NCI-H460 (cell line): Measurements from ENCODE around the gene PHACTR1. TPM values are rescaled to one million over a fixed set of nuclear protein-coding genes. Genes with fewer than 3 reads are reported as not detected.
"Not testable (repeated sequence)": the region's sequence is repeated elsewhere in the genome, so short reads cannot be mapped to it uniquely, and the experiment has no call there.

Source experiments
- DNase-seq: peaks from one replicate; pipeline ENCODE4 v3.0.0-alpha.2; 2016; ENCODE audit warnings: low read depth; ENCODE audit errors: extremely low read depth
- total RNA-seq: library from RNA; depleted of rRNA; stranded (reverse); fragments of >200 nt; shearing (Covaris generic); gene quantifications from 2 replicates; pipeline ENCODE4 v1.2.3, GENCODE V29; 2014

PHACTR1 gene
- total RNA-seq, 1 experiment from 2014 or later = not detected

DNA sequence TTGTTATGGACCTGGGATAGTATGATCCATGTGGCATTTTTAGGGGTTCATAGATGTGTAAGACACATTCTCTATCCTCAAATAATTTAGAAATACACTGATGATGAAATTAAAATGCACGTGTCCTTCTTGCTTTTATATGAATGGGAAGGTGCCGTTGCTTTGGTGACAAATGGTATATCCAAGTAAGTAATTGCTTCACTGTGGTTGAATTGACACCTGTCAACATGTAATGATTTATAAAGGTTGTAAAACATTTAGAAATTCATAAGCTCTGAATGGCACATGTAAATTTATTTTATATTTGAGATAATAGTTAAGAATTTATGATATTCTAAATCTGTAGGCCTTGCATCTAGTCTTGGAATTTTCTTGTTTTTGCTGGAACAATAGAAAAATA lies 227.0 kb downstream of the PHACTR1 start:
- no peak for DNase-seq

DNA sequence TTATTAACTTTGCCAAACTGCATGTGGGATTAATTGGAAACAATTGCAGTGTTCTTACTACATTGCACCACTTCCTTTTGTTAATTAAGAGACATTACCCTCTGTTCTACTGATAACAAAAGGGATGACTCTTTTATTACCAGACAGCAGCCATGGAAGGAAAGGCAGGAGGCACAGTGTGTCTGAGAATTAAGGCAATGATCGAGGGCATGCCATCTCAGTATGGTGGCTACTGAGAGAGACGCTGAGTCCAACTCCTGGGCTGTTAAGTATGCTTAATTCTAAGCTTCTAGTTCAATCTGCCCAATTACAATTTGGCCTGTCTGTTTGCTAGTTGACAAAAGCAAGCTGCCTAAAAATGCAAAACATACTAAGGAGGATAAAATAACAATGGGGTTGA lies 227.4 kb downstream of the PHACTR1 start:
- no peak for DNase-seq

DNA sequence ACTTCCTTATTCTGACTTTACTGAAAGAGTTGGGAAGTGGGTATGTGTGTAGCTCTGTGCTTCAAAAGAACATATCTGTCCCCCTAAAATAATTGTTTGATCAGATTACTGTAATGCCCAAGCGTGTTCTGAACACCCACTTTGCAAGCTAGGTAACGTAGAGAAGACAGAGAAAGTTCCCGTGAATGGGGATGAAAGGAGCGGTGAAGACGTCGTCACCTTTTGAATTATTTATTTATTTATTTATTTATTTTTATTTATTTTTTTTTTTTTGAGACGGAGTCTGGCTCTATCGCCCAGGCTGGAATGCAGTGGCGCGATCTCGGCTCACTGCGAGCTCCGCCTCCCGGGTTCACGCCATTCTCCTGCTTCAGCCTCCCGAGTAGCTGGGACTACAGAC lies 228.0 kb downstream of the PHACTR1 start:
- not testable (repeated sequence) for DNase-seq

DNA sequence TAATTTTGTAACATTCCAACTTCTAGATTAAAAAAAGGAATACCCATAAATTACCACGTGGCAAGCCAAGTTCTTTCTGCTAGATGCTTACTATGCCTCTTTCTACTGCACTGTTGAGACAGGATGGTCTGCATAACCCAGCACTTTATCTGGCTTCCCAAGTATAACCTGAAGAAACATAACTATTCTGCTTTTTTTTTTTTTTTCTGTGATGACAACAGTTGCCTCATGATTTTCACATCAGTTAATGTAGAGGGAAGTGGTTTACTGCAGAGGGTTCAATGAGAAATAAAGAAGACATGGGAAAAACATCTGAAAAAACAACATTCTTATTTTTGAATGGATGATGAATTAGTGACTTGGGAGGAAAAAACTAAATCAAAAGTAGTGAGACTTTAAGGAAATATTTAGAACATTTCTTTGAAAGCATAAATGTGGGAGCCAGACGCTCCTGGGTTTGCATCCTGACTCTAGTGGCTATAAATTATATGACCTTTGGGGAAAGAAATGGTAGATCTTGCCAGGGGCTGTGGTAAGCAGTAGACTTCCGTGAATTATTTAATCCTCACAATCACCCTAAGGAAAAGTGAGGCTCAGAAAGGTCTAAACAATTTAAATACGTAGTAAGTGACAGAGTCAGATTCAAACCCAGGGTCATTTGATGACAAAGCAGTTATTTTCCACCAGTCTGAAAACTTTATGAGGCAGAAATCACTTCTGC lies 230.7 kb downstream of the PHACTR1 start:
- DNase-seq = no peak

DNA sequence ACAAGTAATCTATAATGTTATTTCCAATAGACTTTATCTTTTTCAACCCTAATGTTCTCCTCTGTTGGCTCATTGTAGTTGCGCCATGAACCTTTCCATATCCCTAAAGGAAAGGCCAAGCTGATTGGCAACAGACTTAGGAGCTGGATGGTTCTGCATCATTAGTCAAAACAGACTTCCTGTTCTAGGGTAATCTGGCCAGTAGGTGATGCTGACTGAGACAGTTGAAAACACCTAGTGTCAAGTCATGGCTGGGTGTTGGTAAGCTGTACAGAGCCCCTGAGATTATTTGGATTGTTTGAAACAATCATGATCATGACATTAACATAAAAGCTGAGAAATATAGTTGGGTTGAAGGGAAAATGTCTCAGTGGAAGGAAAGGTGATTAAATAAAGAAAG lies 231.4 kb downstream of the PHACTR1 start:
- DNase-seq = no peak

DNA sequence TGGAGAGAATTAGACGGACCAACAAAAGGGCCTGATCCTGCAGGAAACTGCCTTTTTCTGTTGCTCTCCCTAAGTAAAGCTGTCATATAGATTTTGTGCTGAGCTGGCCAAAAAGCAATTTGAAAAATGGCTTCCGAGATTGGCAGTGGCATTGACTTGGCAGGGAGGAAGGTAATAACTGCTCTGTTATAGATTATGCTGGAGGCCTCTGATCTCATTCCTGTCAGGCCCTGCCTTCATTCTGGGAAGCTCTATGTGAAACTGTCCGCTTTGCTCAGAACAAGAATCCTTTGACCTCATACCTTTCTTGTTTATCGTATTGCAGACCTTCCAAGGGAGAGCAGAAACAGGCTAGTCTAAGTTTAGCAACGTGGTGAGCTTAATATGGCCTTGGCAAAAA lies 234.4 kb downstream of the PHACTR1 start:
- DNase-seq = no peak

DNA sequence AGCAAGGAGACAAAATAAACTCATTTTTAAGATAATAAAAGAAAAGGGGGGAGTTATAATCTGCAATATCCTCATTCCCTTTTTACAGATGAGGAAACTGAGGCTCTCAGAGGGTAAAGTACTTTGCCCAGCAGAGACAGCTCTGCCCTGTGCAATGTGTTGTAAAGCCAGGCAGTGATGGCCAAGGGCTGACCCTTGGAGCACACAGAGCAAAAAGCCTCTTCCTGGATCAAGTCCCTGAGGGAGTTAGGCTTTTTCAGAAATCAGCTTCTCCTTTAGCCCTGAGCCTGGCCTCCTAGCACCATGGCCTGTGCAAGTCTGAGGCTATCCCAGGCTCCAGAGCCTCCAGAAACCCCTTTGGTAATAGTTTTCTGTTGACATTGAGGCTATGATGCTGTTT lies 234.8 kb downstream of the PHACTR1 start:
- DNase-seq = no peak

DNA sequence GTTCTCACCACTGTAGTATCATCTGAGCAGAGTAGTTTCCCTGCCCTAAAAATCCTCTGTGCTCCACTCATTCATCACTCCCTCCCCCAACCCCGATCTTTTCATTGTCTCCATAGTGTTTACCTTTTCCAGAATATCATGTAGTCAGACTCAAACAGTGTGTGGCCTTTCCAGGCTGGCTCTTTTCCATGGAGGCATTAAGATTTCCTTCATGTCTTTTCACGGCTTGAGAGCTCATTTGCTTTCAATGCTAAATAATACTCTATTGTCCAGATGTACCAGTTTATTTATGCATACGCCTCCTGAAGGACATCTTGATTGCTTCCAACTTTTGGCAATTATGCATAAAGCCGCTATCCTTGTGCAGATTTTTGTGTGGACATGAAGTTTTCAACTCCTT lies 235.8 kb downstream of the PHACTR1 start:
- no peak for DNase-seq

DNA sequence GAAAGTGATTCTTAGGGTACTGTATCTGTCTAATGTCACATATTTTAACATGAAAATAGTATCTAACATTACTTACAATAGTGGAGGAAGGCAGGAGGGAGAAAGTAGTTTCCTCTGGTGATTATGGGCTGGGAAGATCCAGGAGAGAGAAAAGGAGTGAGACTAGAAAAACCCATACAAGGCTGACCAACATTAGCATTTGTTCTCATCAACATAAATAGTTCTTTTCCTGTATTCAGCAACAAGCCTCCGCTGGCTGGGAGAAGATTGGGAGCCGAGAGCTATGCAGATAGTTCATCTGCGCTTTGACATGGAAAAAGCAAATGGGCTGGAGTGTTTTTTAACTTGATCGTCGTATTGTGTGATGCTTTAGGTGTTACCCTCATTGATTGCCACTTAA lies 239.4 kb downstream of the PHACTR1 start:
- DNase-seq = no peak

DNA sequence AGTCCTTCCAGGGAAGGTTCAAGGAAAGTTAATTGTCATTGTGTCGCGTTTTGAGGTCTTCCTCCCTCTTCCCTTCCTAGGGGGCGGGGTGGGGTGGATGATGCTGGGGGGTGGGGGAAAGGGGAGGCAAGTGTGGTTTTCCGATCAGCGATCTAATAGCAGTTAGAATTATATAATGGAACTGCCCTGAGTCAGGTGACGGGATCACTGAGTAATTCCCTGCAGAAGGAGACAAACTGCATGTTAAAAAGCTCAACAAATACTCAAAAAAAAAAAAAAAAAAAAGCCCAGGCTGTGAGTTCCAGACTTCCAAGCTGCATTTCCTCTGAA lies 240.4 kb downstream of the PHACTR1 start:
- DNase-seq = no peak

DNA sequence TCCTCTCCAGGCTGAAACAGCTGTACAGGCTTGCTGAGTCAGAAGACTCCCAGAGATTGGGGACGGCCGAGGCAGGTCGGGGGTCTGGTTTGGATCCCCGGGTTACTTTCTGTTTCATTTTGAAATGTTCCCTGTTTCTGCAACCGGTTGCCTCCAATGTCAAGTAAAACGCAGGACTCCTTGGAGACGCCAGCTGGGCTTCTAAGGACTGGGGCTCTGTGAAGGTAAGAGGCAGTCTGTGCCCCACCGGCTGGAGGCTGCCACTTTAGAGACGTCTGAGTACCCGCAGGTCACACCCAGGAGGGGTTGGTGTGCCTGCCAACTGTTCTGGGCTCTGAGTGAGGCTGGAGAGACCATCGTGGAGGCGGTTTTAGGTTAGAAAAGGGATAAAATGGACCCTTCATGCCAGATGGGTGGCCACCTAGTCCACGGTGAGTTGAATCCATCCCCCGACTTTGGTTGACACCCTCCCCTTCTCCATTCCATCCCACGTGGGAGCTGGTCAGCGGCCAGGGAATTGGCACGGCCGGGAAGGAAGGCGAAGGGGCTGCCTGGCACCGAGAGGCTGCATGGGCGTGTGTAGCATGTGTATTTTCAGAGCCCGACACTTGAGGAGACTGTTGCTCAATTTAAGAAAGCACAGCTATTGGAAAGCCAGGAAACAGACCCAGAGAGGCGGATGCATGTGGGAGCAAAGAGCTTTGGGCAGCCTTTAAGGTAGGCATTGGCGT lies 240.9 kb downstream of the PHACTR1 start:
- no peak for DNase-seq

DNA sequence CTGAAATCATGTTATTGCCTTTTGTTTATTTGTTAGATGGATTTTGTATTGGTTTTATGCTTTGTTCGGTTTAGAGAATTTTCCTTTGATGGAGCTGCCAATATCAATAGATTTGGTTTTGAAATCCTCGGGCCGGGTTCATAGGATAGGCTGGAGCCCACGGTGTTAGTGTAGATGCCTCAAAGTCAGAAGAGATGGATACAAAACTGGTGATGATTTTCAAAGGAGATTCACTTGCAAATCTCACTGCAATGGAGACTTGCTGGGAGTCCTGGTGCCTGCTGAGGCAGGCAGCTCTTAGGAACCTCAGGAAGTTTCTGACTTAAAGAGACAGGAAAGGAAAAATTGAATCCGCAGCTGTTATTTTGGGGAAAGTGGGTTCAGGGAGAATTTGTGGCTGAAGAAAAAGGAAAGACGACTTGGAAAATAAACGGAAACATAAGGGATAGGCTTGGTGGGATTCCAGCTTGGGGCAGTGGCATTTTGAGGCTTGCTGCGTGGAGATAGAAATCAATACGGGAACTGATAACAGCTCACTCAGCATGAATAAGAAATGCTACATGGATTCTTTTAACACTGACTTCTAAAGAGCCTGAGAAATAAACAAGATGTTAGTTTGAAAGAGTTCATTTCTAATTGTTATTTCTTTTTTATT lies 241.6 kb downstream of the PHACTR1 start:
- no peak for DNase-seq

DNA sequence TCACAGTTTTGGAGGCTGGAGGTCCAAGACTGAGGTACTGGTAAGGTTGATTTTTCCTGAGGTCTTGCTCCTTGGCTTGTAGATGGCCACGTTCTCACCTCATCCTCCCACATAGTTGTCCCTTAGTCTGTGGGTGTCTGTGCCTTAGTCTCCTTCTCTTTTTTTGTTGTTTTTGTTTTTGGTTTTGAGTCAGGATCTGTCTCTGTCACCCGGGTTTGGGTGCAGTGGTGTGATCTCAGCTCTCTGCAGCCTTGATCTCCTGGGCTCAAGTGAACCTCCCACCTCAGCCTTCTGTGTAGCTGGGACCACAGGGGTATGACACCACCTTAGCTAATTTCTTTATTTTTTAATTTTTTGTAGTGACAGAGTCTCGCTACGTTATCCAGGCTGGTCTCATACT lies 245.2 kb downstream of the PHACTR1 start:
- DNase-seq = no peak

DNA sequence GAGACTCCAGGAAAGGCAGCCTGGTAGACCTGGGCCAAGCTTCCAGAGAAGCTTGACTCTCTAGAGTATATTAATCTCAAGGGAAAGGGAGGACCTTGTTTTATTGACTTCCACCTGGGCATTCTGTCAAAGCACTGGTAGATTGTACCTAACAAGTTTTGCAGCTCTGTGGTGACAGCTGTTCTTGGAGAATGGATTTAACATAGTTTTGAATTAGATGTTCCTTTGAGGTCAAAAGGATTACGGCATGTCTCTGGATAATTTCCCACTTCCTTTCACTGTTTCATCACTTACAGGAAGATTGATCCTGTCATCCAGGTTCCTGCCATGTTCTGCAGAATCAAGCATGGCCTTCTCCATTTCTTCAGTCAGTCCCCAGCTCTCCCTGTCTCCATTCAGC lies 246.0 kb downstream of the PHACTR1 start:
- no peak for DNase-seq

DNA sequence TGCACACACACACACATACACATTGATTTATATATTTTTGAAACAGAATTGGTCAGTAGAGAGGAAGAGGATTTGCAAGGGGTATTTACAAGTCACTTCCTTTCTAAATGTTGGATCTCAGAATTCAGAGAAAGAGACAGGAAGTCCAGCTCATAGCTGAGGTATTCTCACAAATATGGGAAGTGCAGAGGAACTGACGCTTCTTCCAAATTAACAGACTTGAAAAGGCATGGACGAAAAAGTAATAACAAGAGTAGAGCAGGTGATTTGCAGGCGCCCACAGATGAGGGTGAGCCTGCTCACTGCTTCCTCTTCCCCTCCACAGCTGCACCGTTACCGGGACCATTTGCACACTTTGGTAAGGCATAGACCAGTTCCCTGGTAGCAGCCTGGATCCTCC lies 246.4 kb downstream of the PHACTR1 start:
- no peak for DNase-seq

DNA sequence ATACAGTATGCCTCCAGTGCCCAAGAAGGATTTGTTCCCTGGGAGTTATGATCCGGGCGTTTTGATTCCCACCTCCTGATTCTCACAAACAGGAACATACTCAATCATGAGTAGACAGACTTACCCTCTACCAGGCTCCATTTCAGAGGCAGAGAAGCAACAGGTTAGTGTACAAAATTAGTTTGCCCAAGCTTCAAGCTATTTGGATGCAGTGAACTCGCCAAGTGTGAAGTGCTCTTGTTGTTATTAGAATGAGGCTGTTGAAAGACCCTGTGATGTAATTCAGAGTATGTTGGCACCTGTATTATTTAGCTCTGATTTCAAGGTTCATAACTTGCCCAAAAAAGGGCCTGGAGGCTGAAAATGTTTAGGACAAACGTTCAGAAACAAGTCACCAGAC lies 247.0 kb downstream of the PHACTR1 start:
- no peak for DNase-seq

DNA sequence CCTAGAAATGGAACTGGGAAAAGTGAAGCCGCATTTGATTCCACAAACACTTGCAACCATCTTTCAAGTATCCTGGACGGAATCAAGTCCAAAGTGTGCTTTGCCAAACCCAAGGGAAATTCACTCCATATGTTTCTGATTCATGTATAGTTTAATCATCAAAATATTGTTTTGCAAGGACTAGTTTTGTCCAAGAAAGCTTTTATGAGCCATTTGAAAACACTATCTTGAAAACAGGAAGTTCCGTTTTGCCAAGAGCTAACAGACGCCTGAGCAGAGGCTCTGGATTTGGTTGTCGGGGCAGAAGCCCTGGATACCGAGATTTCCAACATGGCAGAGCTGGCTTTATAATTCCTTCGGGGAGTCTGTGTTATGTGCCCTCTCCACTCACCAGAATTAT lies 251.1 kb downstream of the PHACTR1 start:
- DNase-seq = no peak

DNA sequence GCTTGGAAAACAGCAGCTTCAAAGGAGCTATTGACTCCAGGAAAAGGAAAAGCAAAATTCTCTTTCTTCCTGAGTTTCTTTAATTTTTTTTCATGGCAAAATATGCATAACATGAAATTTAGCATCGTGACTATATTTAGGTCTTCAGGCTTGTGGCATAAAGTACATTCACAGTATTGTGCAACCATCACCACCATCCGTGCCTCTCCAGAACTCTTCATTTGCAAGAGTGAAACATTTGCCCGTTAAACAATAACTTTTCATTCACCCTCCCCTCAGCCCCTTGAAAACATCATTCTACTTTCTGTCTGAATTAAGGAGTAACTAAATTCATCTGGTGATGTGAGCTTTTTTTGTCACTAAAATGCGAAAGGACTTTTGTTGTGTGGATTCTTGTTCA lies 251.7 kb downstream of the PHACTR1 start:
- no peak for DNase-seq

DNA sequence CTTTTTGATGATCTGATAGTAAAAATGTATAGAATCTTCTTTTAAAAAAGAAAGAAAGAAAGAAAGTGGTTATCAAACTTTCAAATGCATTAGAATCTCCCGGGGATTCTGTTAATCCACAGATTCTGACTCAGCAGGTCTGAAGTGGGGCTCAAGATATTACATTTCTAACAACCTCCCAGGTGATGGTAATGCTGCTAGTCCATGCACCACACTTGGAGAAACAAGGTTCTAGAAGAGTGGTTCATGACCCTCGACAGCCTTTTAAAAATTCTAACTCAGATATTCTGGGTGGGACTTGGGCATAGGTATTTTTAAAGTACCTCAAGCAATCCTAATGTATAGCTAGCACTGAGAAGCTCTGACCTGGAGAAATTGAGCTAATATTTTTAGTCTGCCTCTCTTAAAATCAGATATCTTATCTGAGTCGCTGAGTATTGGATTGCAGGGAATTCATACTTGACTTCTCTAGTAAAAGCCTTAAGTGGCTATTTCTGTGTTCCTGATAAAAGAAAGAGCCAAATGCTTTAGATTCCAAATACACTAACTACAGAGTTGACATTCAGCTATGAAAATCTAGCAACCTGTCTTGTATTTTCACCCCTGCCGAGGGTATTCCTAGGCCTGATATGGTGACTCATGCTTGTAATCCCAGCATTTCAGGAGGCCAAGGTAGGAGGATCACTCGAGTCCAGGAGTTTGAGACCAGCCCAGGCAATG lies 252.4 kb downstream of the PHACTR1 start:
- no peak for DNase-seq

DNA sequence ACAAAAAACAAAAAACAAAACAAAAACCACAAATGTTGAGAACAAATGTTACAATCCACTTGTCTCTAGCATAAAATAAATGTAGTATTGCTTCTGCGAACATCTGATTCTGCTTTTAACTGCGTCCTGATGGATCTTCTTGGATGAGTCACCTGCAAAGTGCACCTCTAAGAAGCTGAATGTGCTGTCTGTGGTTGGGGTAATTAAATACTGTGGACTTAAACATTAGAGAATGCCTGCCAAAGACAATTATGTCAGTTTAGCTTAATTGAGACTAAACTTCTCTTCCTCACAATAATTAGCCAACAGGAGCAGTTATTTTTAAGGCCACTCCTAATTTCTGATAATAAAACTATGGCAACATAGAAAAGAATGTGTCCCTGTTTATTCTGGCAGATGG lies 253.4 kb downstream of the PHACTR1 start:
- no peak for DNase-seq

DNA sequence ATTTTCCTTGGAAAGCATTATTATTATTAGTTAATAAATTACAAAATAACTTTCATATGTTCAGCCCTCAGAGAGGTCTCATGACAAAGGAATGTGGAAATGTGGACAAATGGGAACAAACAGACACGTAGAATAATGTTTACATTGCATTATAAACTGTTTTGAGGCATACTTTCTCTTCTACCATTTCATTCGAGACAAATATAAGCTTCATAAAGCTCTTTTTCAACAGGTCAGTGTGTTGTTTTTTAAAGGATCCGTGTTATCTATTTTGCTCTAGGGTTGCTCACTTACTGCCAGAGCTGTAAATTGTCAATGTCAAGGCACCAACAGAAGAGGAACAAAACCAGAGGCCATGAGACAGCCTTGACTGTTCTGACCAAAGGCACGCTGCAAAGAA lies 256.8 kb downstream of the PHACTR1 start:
- no peak for DNase-seq

DNA sequence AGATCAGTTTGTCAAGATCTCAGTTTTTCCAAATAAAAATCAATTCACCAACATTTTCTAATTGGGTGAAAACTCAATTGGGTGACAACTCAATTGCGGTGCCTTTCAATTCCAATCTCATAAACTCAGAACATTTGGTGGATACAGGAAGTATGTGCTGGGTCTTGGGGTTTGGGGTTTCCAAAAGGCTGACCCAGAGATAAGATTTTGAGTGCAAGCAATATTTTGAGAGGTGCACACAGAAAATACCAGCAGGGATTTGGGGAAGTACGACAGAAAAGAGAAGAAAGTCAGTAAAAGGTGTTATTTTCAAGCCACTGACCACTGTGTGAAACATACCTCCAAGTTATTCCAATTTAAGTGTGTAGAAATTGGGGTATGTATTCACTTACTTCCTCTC lies 258.0 kb downstream of the PHACTR1 start:
- DNase-seq = no peak
